Placental epithelial cell (primary cell): ENCODE data around the gene PCDH19. TPM values are rescaled to one million over a fixed set of nuclear protein-coding genes. Genes with fewer than 3 reads are reported as not detected.

Experiments
- total RNA-seq: library from RNA; depleted of rRNA; stranded (reverse); fragments of >200 nt; gene quantifications from 2 replicates; pipeline ENCODE4 v1.2.3, GENCODE V29; 2012

Gene PCDH19
- total RNA-seq = 0.11 and 0.79 TPM in 2 replicates

GRCh38 chrX:100409610-100410590 is at the start of gene PCDH19:
Gene PCDH19 (minus strand): TSS chrX:100410273. CDS start chrX:100408597, 1,676 bp downstream.

Other genes with a start within 250 kb of the PCDH19 start
- gene TNMD, start 174.7 kb upstream of the PCDH19 start, total RNA-seq = not detected in 2 replicates
- 54.8 and 71.5 TPM in 2 replicates for gene TSPAN6, start 226.5 kb upstream of the PCDH19 start, total RNA-seq
- gene SRPX2, start 233.9 kb upstream of the PCDH19 start, total RNA-seq = 14.1 and 21.9 TPM in 2 replicates